A673 (cell line): ENCODE measurements around the gene CBLL1. TPM values are rescaled to one million over a fixed set of nuclear protein-coding genes. Genes with fewer than 3 reads are reported as not detected.

Source experiments
- BruUV-seq: library from RNA; stranded (reverse); fragments of 400-500 nt; replicated peaks from 2 replicates; lab custom pipeline; 2021; lab: Mats Ljungman, UMichigan
- CTCF ChIA-PET: fragments of 300-600 bp; sonication (Branson Sonifier 250); formaldehyde crosslinking; loops from one replicate; lab custom pipeline; 2022; ENCODE audit warnings: antibody characterized with exemption; lab: Charles Lee
- POLR2A ChIA-PET: fragments of 300-600 bp; sonication (Branson Sonifier 250); formaldehyde crosslinking; loops from one replicate; lab custom pipeline; 2022; ENCODE audit warnings: antibody characterized with exemption; ENCODE audit not compliant: low non-redundant PET; lab: Charles Lee
- DNase-seq: peaks from one replicate; pipeline ENCODE4 v3.0.0-alpha.2; 2015; ENCODE audit warnings: low spot score
- H3K27ac ChIP-seq: fragments of 200-600 bp; sonication (generic); 2 replicates; pipeline ENCODE4 v1.5.1; 2016; ENCODE audit warnings: mixed run types, low read depth, mild to moderate bottlenecking, mixed read lengths, antibody characterized with exemption, low read length; ENCODE audit not compliant: poor library complexity, severe bottlenecking
- H3K27me3 ChIP-seq: fragments of 200-600 bp; sonication (generic); replicated peaks from 2 replicates; pipeline ENCODE4 v1.6.1; 2017; ENCODE audit warnings: mixed run types, low read depth, mild to moderate bottlenecking, mixed read lengths, antibody characterized with exemption, low read length; ENCODE audit not compliant: insufficient read depth, poor library complexity
- H3K36me3 ChIP-seq: fragments of 200-600 bp; sonication (generic); 2 replicates; pipeline ENCODE4 v1.6.1; 2016; ENCODE audit warnings: mixed run types, mild to moderate bottlenecking, mixed read lengths, antibody characterized with exemption, low read length; ENCODE audit not compliant: insufficient read depth, poor library complexity, severe bottlenecking
- H3K4me1 ChIP-seq: fragments of 200-600 bp; sonication (generic); 2 replicates; pipeline ENCODE4 v1.6.1; 2017; ENCODE audit warnings: mixed run types, mild to moderate bottlenecking, mixed read lengths, antibody characterized with exemption, low read length; ENCODE audit not compliant: insufficient read depth, poor library complexity, severe bottlenecking
- H3K4me3 ChIP-seq: fragments of 200-600 bp; sonication (generic); 2 replicates; pipeline ENCODE4 v1.5.1; 2016; ENCODE audit warnings: low read depth, mixed run types, mild to moderate bottlenecking, mixed read lengths, low read length; ENCODE audit not compliant: poor library complexity, severe bottlenecking
- H3K9me3 ChIP-seq: fragments of 200-600 bp; sonication (generic); 2 replicates; pipeline ENCODE4 v1.6.1; 2016; ENCODE audit warnings: mixed run types, low read depth, mild to moderate bottlenecking, mixed read lengths, antibody characterized with exemption, low read length; ENCODE audit not compliant: poor library complexity, severe bottlenecking
- CTCF ChIP-seq: fragments of 300-800, 200-600 bp; sonication (generic); conservative IDR thresholded peaks from 2 replicates; pipeline ENCODE4 v1.5.1; 2017; ENCODE audit warnings: low read depth, mild to moderate bottlenecking, antibody characterized with exemption, low read length, moderate library complexity, mixed read lengths
- EZH2 ChIP-seq: fragments of 200-600 bp; sonication (generic); IDR thresholded peaks from 2 replicates; pipeline ENCODE4 v1.6.1; 2017; ENCODE audit warnings: borderline replicate concordance, low read depth, mild to moderate bottlenecking, mixed read lengths, antibody characterized with exemption, low read length; ENCODE audit not compliant: poor library complexity, severe bottlenecking
- intact Hi-C: fragments of 100-400 bp; cut with micrococcal nuclease; formaldehyde crosslinking; loops from one replicate; pipeline ENCODE4 v1.10.0; 2022; ENCODE audit not compliant: unreplicated experiment
- total RNA-seq: library from RNA; stranded (reverse); gene quantifications from 2 replicates; pipeline ENCODE4 v1.2.3, GENCODE V29; 2021

Gene CBLL1
- total RNA-seq, 1 experiment from 2014 or later, result 37.9 TPM

GRCh38 chr7:107697321-107698049 is 46.5 kb upstream of the CBLL1 start:
- Histone ChIP-seq H3K27me3 (peaks cover 9% of the 10 kb centered on the region), H3K36me3 (no peaks in the 10 kb centered on the region), H3K9me3 (no peaks in the 10 kb centered on the region), H3K4me1 (no peaks in the 10 kb centered on the region), H3K27ac (no peak overlapping the region), H3K4me3 (no peak overlapping the region)
- POLR2A ChIA-PET, result no interaction called here
- no TSS peak for BruUV-seq
- intact Hi-C loops, result no loop called here
- CTCF ChIA-PET, result interaction anchor here (0.9 kb wide), 1 partner anchor 448 kb away, joined by 3 read pairs; no protein-coding TSS in a partner anchor
- TF ChIP-seq EZH2 (no peak), CTCF (no peak)
- DNase-seq, result no peak

GRCh38 chr7:107700570-107700969 is 43.4 kb upstream of the CBLL1 start:
- no peak for TF ChIP-seq EZH2
- TF ChIP-seq CTCF, result no peak
- Histone ChIP-seq H3K9me3 (no peaks in the 10 kb centered on the region), H3K4me3 (no peak overlapping the region), H3K27me3 (peaks cover 6% of the 10 kb centered on the region), H3K4me1 (no peaks in the 10 kb centered on the region), H3K36me3 (no peaks in the 10 kb centered on the region), H3K27ac (no peak overlapping the region)
- no TSS peak for BruUV-seq
- intact Hi-C loops, result no loop called here
- ChIA-PET CTCF (no interaction called here), POLR2A (no interaction called here)
- DNase-seq, result no peak

GRCh38 chr7:107701191-107701590 is 42.8 kb upstream of the CBLL1 start:
- H3K4me1 ChIP-seq, result no peaks in the 10 kb centered on the region
- BruUV-seq, result no TSS peak
- DNase-seq, result no peak
- H3K27me3 ChIP-seq, result peaks cover 10% of the 10 kb centered on the region
- no peaks in the 10 kb centered on the region for H3K36me3 ChIP-seq
- intact Hi-C loops, result no loop called here
- H3K27ac ChIP-seq, result no peak overlapping the region
- ChIA-PET POLR2A (no interaction called here), CTCF (no interaction called here)
- TF ChIP-seq CTCF, result no peak
- no peak for TF ChIP-seq EZH2
- H3K9me3 ChIP-seq, result no peaks in the 10 kb centered on the region
- no peak overlapping the region for H3K4me3 ChIP-seq
